GM19397 (cell line): ENCODE data around the gene BCAS1.
"Not testable (repeated sequence)": the region's sequence is repeated elsewhere in the genome, so short reads cannot be mapped to it uniquely, and the experiment has no call there.

Experiments used
- ATAC-seq: cut with Tn5 transposase; IDR thresholded peaks from one replicate; pipeline ENCODE4 v1.9.1; 2021; ENCODE audit warnings: mild to moderate bottlenecking, moderate library complexity; ENCODE audit not compliant: unreplicated experiment

The BCAS1 gene

DNA sequence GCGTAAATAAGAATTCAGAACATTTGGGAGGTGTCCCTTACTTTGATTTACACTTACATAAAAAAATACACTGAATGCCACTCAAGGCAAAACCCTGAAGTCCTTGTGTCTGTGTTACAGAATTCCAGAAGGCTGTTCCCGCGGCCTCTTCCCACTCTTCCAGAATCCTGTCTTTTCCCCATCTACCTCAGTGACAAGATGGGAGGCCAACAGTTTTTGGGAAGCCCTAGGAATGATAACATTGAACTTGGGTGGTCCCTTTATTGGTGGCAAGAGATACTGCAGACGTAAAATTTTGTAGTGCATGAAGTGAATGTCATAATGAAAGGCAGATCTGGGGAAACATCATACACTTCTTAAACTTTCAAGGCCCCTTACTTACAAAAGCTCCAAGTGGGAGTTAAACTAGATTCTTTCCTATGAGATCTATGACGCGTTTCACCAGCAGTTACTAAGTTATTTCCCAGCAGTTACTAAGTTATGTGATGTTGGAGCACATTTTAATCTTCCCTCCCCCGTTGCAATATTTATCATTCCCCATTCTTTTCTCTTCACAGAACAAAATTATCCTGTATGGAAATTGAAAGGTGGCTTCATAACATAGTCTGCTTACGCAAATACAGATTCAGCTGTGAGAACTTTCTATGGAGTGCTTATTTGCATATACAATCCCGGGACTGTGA lies 79.5 kb downstream of the BCAS1 start:
- ATAC-seq, result no peak

DNA sequence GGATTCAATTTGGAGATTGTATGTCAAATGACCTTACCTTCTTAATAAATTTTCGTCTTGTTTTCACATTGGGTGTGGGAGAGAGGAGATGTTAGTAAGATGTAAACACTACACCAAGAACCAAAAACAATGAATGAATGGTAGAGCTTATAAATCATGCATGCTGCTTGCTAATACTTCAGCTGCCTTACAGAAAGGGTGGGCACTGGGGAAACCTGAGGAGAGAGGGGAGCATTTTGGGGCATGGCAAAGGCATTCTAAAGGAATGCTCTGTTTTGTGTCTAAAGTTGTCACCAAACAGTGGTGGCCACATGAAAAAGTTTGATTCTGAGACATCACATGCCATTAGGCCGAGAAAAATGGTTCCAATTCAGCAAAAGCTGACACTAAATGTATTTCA lies 80.4 kb downstream of the BCAS1 start:
- ATAC-seq, result no peak

DNA sequence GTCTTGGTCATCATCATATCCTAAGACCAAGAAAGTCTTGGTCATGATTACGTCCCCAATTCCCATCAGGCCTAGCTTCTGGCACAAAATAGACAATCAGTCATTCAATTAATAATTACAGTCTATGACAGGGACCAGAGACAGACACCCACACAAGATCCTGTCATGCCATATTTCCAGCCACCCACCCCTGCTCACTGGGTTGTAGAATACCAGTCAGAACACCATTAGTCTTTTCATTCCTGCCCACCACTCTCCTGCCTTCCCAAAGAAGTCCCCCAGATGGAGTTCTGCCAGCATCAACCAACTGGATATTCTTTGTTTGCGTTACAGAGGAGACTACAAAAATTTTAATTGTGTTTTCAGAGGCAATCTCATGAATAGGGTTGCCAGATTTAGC lies 81.0 kb downstream of the BCAS1 start:
- no peak for ATAC-seq

DNA sequence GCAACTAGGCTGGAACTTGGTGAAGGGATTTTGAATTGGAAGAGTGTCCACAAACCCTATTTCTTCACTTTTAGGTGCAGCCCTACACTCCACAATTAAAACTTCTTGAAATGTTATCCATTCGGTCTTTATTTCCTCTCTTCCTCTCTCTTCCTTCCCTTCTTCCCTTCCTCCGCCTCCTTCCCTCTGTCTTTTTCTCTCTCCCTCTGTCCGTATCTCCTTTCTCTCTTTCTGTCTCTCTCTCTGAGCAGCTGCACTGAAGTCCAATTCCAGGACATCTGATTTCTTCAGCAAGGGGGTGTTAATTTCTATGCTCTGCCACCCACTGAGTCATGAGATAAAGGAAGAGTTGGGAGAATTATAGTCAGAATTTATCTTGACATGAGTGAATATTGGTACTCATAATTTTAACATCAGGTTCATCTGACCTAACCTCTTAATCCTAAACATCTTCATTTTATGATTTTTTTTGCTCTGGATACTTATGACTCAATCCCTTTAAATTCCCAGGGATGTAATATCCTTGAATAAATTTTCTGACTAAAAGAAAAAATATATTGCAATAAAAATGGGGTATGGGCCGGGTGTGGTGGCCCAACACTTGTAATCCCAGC lies 84.2 kb downstream of the BCAS1 start:
- no peak for ATAC-seq

DNA sequence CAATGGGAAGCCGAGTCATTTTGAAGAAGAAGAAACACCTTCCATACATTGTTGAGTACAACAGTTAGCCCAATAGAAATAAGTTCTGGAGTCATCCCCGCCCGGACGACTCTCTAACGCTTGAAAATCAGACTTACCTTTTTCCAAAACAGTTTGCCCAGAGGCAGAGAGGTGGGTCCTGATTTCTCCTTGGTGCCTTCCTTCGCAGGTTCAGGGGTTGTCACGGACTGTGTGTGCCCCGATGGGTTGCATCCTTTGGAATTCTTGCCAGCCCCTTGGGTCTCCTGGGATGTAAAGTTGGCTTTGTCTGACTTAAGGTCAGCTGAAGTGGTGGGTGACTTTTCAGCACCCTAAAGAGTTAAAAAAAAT lies 85.3 kb downstream of the BCAS1 start:
- ATAC-seq, result no peak

DNA sequence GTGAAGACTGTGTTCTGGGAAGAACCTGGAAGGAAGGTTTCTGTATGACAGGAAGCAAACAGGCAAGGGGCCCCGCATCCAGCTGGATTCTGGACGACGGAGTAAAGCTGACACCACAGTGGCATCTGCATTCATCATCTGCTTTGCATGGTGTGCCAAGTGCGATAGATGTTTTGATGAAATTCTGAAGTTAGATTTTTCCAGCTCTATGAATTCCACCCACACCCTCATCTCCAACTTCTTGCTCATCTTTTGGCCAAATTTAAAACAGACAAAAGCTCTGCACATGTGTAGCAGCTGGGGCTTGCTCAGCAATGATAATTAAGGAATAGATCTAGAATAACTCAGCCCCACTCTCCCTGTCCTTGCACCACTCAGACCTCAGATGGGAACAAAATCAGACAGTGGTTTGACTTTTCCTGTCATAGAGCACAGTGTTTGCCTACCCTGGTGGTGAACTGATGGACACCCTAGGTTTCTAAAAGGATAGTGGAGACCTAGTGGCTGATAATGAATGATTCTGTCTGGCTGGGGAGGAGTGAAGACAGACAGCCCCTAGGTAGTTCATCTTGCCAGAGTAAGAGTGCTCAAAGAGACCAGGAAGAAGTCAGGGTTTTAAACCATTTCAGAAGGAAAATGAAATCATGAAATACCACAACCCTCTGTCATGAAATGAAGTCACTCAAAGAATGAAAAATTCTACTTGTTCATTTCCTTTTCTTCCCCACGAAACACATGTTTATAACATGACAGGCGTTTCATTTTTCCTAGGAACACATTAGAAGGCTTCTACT lies 85.8 kb downstream of the BCAS1 start:
- ATAC-seq, result no peak

DNA sequence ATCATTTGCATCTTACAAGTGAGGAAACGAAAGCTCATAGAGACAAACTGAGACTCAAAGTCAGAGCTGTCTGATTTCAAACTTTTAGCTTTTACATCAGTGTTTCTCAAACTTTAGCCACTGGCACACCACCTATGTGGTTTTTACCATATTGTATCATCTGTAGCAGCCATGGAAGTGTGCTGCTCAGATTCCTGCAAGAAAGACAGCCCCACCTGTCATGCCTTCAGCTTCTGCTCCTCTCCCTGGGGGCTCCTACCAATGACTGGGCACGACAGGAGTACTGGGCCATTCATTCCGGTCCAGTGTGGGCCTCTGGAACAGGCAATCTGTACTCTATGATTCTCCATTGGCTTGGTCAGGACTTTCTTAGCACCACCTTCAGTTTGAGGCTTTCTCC lies 87.0 kb downstream of the BCAS1 start:
- no peak for ATAC-seq

DNA sequence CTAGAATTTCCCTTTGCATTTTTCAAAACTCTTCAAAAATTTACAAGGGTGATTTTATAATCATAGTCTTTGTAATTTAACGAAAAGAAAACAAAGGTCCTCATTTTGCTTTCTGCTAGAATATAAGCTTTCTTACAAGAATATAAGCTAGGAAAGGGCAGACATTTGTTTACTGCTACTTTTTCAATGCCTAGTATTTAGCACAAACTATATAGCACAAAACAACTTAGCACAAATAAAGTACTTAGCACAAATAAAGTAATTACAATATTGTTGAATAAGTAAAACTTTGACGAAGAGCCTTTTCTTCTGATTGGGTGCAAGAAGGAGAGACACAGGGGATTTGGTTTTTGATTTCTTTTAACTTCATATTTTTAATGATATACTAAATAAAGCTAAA lies 87.8 kb downstream of the BCAS1 start:
- ATAC-seq, result no peak

DNA sequence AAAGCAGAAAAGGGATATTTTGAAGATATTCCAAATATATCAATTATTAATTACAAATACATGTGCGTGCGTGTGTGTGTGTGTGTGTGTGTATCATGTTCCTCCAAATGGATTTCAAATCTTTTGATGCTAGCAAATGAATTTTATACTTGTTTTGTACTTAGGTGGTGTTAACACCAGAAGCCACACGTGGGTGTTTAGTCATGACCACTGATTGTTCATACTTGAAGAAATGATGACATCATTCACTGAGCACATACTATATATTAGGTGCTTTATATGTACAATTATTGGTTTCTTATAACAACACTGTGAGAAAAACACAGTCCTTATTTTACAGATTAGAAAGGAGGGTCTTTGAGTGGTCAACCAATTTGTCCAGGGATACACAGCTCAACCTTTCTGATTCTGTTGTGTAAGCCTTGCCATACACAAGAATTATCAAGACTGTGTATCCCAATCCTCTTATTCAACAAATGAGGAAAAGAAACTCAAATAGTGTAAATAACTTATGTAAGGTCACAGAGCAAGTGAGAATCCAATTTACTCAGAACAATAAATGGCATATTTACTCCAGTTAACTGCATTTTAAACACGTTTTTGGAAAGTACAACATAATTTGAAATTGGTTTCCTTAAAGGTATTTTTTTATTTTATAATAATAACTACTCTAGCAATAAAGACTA lies 88.5 kb downstream of the BCAS1 start:
- ATAC-seq, result no peak

DNA sequence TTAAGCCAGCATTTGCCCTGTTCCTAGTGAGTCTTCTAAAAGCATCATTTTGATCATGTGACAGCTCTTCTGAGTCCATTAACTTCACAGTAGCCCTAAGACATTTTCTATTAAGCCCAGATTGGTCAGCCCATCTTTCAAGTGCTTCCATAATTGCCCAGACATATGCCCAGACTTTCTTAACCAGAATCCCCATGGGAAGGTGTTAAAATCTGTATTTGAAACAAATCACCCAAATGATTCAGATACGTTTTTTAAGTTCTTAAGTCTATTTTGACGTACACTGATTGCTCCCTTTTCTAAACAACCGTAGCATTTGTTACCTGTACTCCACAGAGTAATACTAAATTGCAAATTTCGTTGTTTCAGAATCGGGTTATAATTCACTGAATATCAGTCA lies 89.3 kb downstream of the BCAS1 start:
- ATAC-seq, result no peak

DNA sequence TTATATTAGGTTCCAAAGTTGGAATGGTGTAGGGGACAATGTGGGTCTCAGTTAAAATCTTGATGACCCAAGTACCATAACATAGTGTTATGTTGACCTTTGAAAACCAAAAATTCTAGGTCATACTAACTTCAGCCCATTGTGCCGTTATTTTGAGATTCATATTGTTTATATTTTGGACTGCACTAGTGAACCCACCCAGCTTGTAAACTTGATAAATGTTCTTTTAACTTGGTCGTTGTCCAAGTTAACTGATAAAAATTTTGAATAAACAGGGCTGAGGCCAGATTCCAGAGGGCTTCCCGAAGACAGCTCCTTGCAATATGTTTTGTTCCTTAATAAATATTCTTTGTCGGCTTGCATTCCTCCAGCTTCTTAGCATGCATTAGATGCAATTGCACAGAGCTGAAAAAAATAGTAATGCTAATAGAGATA lies 90.3 kb downstream of the BCAS1 start:
- ATAC-seq, result no peak

DNA sequence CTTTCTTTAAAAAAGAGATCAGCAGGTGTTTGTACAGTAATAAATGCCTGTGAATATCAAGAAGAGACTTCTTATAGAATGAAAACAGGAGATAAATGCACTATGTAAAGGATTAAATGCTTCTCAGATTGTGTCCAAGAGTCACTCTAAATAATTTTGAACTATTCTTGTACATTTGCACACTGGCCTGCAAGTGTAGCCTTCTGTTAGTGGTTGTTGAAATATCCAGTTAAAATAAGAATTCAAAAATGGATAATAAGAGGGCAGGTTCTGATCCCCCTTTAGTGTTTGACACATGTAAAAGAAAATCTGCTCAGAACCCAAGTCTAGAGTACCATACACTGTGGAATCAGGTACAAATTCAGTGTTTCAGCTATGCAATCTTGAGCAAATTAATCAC lies 91.9 kb downstream of the BCAS1 start:
- no peak for ATAC-seq

DNA sequence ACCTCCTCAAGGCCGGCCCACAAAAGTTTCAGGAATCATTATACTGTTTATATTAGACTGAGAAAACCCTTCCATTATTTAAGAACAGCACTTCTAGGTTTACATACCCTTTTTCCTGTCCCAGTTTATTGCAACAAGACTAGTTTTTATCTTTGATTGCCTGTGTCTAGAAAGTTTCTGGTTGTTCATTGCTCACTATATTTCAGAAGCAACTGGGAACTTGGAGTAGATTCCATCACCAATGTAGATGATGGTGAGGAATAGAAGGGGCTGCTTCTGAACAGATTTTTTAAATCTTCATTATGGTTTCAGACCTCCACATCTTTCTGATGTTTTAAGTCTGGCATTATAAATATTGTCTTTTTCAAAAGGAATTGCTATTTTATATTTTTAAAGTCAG lies 93.0 kb downstream of the BCAS1 start:
- ATAC-seq, result no peak

DNA sequence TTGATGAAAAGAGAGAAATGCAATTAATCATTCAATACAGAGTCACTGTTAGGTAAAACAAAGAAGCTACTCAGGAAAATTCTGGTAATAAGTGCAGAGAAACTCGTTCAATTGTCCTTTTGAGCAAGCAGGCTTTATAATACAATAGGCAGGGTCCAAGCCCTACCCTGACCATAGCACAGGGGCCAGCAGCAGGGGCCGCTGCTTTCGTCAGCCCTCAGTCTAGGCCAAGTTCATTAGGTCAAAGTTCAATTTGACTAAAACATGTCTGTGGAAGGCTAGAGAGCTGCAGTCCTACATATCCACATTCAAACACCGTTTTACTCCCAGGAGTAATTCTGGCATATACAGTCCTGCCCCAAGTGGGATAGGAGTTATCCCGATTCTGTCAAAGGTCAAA lies 94.6 kb downstream of the BCAS1 start:
- no peak for ATAC-seq

DNA sequence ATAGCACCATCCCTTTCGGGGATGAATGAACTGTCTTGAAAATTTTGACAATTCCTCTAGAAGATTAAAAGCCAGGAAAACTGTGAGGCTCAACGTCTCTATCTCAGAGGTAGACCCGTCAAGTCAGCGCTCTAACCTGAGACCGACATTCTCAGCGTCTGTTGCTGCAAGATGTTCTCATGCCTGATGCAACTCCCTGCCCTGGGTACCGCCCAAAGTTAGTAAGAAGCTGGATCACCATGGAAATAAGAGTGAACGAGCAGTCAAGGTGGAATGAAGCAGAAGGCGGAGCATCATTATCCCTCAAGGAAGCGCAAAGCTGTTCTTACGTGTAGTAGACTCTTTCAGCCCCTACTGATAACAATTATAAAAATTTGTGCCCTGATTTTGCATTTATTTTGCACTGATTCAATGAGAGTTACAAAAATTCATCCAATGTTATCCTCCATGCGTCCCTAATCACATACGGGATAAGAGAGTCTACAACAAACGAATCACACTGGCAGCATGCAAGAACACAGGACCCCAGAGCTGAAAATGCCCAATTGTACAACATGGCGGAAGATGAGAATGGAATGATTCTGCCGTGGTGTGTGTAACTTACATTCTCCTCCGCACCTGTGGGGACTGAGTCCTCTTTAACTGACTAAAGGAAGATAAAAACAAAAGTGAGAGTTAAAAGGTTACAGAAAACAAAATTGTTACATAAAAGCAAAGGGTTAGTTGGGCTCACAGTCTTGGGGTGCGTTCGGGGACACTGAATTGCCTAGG lies 95.4 kb downstream of the BCAS1 start:
- no peak for ATAC-seq

DNA sequence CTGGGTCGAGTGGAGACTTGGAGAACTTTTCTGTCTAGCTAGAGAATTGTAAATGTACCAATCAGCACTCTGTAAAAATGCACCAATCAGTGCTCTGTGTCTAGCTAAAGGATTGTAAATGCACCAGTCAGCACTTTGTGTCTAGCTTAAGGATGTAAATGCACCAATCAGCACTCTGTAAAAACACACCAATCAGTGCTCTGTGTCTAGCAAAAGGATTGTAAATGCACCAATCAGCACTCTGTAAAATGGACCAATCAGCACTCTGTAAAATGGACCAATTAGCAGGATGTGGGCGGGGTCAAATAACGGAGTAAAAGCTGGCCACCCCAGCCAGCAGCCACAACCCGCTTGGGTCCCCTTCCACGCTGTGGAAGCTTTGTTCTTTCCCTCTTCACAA lies 96.5 kb downstream of the BCAS1 start:
- ATAC-seq, result not testable (repeated sequence)

DNA sequence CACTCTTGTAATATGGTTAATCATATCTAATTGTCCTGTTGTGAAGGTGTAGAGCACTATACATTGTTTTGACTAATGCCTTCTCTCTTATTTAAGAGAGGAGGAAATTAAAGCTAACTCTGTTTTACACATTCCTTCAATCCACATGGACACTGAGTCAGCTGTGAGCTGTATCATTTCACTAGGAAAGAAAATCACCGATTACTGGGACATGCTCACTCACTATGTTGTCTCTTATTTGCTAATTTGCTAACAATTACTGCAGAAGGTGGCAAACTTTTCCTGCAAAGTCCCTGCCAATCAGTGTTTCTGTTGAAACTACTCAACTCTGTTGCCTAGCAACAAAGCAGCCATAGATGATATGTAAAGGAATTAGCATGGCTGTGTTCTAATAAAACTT lies 98.2 kb downstream of the BCAS1 start:
- no peak for ATAC-seq

DNA sequence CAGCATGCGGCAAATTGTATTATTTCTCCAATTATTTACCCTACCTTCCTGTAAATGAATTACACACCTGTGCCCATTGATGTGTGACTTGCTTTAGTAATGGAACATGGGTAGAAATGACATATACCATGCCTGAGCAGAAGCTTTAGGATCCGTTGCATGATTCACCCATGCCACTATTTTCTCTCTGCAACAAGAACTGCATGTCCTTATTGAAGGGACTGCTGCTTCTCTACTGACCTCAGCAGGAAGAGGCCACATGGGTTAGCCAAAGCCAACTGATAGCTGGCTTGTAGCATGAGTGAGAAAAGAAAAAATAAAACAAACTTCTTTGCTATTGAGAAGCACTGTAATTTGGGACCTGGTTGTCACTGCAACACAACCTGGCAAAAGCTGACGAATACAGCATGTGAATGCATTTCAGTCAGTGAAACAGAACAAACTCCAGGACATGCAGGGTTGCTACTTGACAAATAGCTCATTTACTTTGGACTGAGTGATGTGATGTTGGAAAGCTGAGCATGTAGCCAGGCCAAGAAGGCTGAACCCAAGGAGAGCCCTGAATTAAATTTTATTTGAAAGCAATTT lies 99.2 kb downstream of the BCAS1 start:
- ATAC-seq, result no peak

DNA sequence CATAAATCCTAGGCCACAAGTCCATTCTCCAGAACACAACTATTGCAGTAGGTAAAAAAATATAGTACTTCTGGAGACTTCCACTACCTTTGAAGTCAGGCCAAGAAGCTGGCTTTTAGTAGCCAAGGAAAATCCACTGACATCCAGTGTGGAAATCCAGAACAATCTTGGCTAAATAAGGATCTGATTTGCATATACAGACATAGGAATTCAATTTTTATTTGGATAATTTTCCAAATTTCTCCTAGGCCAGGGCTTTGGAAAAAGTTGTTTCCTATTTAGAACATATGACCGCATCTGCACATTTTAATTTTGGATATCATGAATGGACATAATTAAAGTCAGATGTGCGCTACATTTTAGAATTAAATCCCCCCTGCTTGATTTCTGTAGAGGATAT lies 100.2 kb downstream of the BCAS1 start:
- no peak for ATAC-seq

DNA sequence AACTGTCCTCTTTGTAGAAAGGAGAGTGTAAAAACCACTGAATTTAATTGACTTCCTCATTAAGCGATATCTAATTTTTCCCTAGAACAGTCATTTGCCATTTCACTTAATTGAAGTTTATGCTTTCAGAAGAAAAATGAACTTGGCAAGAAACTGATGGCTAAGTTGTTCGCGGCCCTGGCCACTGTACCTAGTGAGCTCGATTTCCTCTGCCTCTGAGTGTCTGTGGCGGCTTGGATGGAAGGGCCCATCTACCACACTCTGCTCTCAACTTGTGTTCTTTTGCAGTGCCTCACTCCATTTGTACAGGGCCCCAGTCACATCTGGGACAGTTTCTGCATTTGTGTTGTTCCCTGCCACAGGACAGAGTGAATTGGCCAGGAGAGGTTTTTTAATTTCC lies 102.9 kb downstream of the BCAS1 start:
- ATAC-seq, result no peak
